Mucosa of stomach (tissue), 1 donor: Measurements from ENCODE around the gene ATP2C1.

Source experiments
- H3K27me3 ChIP-seq: one replicate; pipeline ENCODE4 v1.7.0; 2013; ENCODE audit warnings: mild to moderate bottlenecking, low read length; ENCODE audit not compliant: control insufficient read depth, insufficient read depth
- H3K36me3 ChIP-seq: one replicate; pipeline ENCODE4 v1.7.0; 2013; ENCODE audit warnings: low read length; ENCODE audit not compliant: control insufficient read depth, insufficient read depth
- H3K4me1 ChIP-seq: one replicate; pipeline ENCODE4 v1.7.0; 2013; ENCODE audit warnings: mild to moderate bottlenecking, low read length; ENCODE audit not compliant: control insufficient read depth, insufficient read depth
- H3K4me3 ChIP-seq: one replicate; pipeline ENCODE4 v1.7.0; 2013; ENCODE audit warnings: low read length
- H3K9ac ChIP-seq: one replicate; pipeline ENCODE4 v1.7.0; 2013; ENCODE audit warnings: mild to moderate bottlenecking, low read length, moderate library complexity
- H3K9me3 ChIP-seq: one replicate; pipeline ENCODE4 v1.7.0; 2013; ENCODE audit warnings: mild to moderate bottlenecking, low read length, moderate library complexity; ENCODE audit not compliant: control insufficient read depth
- donor health status: Pancreatic carcinoma.

Gene ATP2C1

GRCh38 chr3:130929804-130930203, 35.9 kb downstream of the ATP2C1 start:
- H3K4me1 ChIP-seq = peaks cover 6% of the 10 kb centered on the region
- no peaks in the 10 kb centered on the region for H3K36me3 ChIP-seq
- H3K4me3 ChIP-seq = no peak overlapping the region
- no peak overlapping the region for H3K9ac ChIP-seq
- H3K27me3 ChIP-seq = no peaks in the 10 kb centered on the region
- no peaks in the 10 kb centered on the region for H3K9me3 ChIP-seq

- H3K9ac ChIP-seq = no peak overlapping the region
- no peaks in the 10 kb centered on the region for H3K36me3 ChIP-seq
- H3K27me3 ChIP-seq = no peaks in the 10 kb centered on the region
- no peaks in the 10 kb centered on the region for H3K4me1 ChIP-seq
- no peak overlapping the region for H3K4me3 ChIP-seq
- H3K9me3 ChIP-seq = no peaks in the 10 kb centered on the region
These were observed 39.1 kb downstream of the ATP2C1 start for GRCh38 chr3:130932979-130933378.

- H3K4me3 ChIP-seq = no peak overlapping the region
- no peaks in the 10 kb centered on the region for H3K36me3 ChIP-seq
- H3K9me3 ChIP-seq = no peaks in the 10 kb centered on the region
- no peaks in the 10 kb centered on the region for H3K4me1 ChIP-seq
- no peaks in the 10 kb centered on the region for H3K27me3 ChIP-seq
- H3K9ac ChIP-seq = no peak overlapping the region
These were observed 40.0 kb downstream of the ATP2C1 start for GRCh38 chr3:130933801-130934345.

GRCh38 chr3:130934442-130935089, 40.7 kb downstream of the ATP2C1 start:
- Histone ChIP-seq H3K9ac (no peak overlapping the region), H3K27me3 (no peaks in the 10 kb centered on the region), H3K4me3 (no peak overlapping the region), H3K9me3 (no peaks in the 10 kb centered on the region), H3K36me3 (no peaks in the 10 kb centered on the region), H3K4me1 (no peaks in the 10 kb centered on the region)

GRCh38 chr3:130935761-130936492, 42.0 kb downstream of the ATP2C1 start:
- Histone ChIP-seq H3K9me3 (no peaks in the 10 kb centered on the region), H3K4me3 (no peak overlapping the region), H3K27me3 (no peaks in the 10 kb centered on the region), H3K36me3 (no peaks in the 10 kb centered on the region), H3K4me1 (no peaks in the 10 kb centered on the region), H3K9ac (no peak overlapping the region)

GRCh38 chr3:130939753-130940152, 45.9 kb downstream of the ATP2C1 start:
- no peak overlapping the region for H3K9ac ChIP-seq
- no peaks in the 10 kb centered on the region for H3K27me3 ChIP-seq
- no peaks in the 10 kb centered on the region for H3K36me3 ChIP-seq

GRCh38 chr3:130941793-130942192, 47.9 kb downstream of the ATP2C1 start:
- Histone ChIP-seq H3K9ac (no peak overlapping the region), H3K4me1 (no peaks in the 10 kb centered on the region), H3K36me3 (no peaks in the 10 kb centered on the region), H3K9me3 (no peaks in the 10 kb centered on the region), H3K4me3 (no peak overlapping the region), H3K27me3 (no peaks in the 10 kb centered on the region)

More at GRCh38 chr3:130939753-130940152, 45.9 kb downstream of the ATP2C1 start:
- Histone ChIP-seq H3K4me3 (no peak overlapping the region), H3K9me3 (no peaks in the 10 kb centered on the region), H3K4me1 (no peaks in the 10 kb centered on the region)

GRCh38 chr3:130946882-130947281, 53.0 kb downstream of the ATP2C1 start:
- H3K27me3 ChIP-seq = no peaks in the 10 kb centered on the region
- H3K4me1 ChIP-seq = no peaks in the 10 kb centered on the region
- no peak overlapping the region for H3K4me3 ChIP-seq
- H3K36me3 ChIP-seq = no peaks in the 10 kb centered on the region
- no peak overlapping the region for H3K9ac ChIP-seq
- H3K9me3 ChIP-seq = no peaks in the 10 kb centered on the region

GRCh38 chr3:130948001-130948773, 54.3 kb downstream of the ATP2C1 start:
- no peak overlapping the region for H3K9ac ChIP-seq
- no peaks in the 10 kb centered on the region for H3K36me3 ChIP-seq
- no peaks in the 10 kb centered on the region for H3K9me3 ChIP-seq

GRCh38 chr3:130948929-130949328, 55.0 kb downstream of the ATP2C1 start:
- Histone ChIP-seq H3K36me3 (no peaks in the 10 kb centered on the region), H3K9me3 (no peaks in the 10 kb centered on the region), H3K4me1 (no peaks in the 10 kb centered on the region), H3K9ac (no peak overlapping the region), H3K27me3 (no peaks in the 10 kb centered on the region), H3K4me3 (no peak overlapping the region)

More at GRCh38 chr3:130948001-130948773, 54.3 kb downstream of the ATP2C1 start:
- Histone ChIP-seq H3K4me1 (no peaks in the 10 kb centered on the region), H3K27me3 (no peaks in the 10 kb centered on the region), H3K4me3 (no peak overlapping the region)

- no peak overlapping the region for H3K4me3 ChIP-seq
- H3K4me1 ChIP-seq = no peaks in the 10 kb centered on the region
- no peaks in the 10 kb centered on the region for H3K36me3 ChIP-seq
- H3K9ac ChIP-seq = no peak overlapping the region
- H3K9me3 ChIP-seq = no peaks in the 10 kb centered on the region
- no peaks in the 10 kb centered on the region for H3K27me3 ChIP-seq
These were observed 56.2 kb downstream of the ATP2C1 start for GRCh38 chr3:130950124-130950523.

GRCh38 chr3:130950641-130951040, 56.8 kb downstream of the ATP2C1 start:
- H3K36me3 ChIP-seq = no peaks in the 10 kb centered on the region
- no peaks in the 10 kb centered on the region for H3K9me3 ChIP-seq
- H3K9ac ChIP-seq = no peak overlapping the region
- H3K4me1 ChIP-seq = no peaks in the 10 kb centered on the region
- no peaks in the 10 kb centered on the region for H3K27me3 ChIP-seq
- no peak overlapping the region for H3K4me3 ChIP-seq
